GM23338 (cell line): ENCODE results near the gene PLBD1. TPM values are rescaled to one million over a fixed set of nuclear protein-coding genes. Genes with fewer than 3 reads are reported as not detected.
A peak's percentile ranks its signal among the peaks of the same experiment; 100 is the strongest.

Experiments
- ATAC-seq: fragments of 200-7000 bp; cut with Tn5 transposase; 3 replicates; pipeline ENCODE4 v1.9.1; 2020
- DNase-seq: peaks from one replicate; pipeline ENCODE4 v3.0.0-alpha.2; 2015; ENCODE audit warnings: low spot score
- H2AFZ ChIP-seq: fragments of 200-600 bp; sonication (generic); 2 replicates; pipeline ENCODE4 v1.8.0; 2016; ENCODE audit warnings: antibody characterized with exemption, mild to moderate bottlenecking, moderate library complexity
- H3F3A ChIP-seq: fragments of 200-600 bp; sonication (generic); replicated peaks from 2 replicates; pipeline ENCODE4 v1.8.0; 2017; ENCODE audit warnings: antibody characterized with exemption, mixed run types, low read depth
- H3K27ac ChIP-seq: fragments of 200-600 bp; sonication (generic); 2 replicates; pipeline ENCODE4 v1.6.1; 2016; ENCODE audit warnings: low read depth
- H3K27me3 ChIP-seq: fragments of 200-600 bp; sonication (generic); 2 replicates; pipeline ENCODE4 v1.8.0; 2016; ENCODE audit warnings: mild to moderate bottlenecking, mixed run types, moderate library complexity; ENCODE audit not compliant: insufficient read depth
- H3K36me3 ChIP-seq: fragments of 200-600 bp; sonication (generic); 2 replicates; pipeline ENCODE4 v1.8.0; 2016; ENCODE audit warnings: mild to moderate bottlenecking; ENCODE audit not compliant: insufficient read depth
- H3K4me1 ChIP-seq: fragments of 200-600 bp; sonication (generic); 2 replicates; pipeline ENCODE4 v1.8.0; 2016; ENCODE audit warnings: mild to moderate bottlenecking, moderate library complexity; ENCODE audit not compliant: insufficient read depth
- H3K4me2 ChIP-seq: fragments of 200-600 bp; sonication (generic); 2 replicates; pipeline ENCODE4 v1.7.1; 2017; ENCODE audit warnings: mixed run types
- H3K4me3 ChIP-seq: fragments of 200-600 bp; sonication (generic); 2 replicates; pipeline ENCODE4 v1.6.1; 2016; ENCODE audit warnings: mixed run types
- H3K79me2 ChIP-seq: fragments of 200-600 bp; sonication (generic); replicated peaks from 2 replicates; pipeline ENCODE4 v1.8.0; 2017; ENCODE audit warnings: mild to moderate bottlenecking; ENCODE audit not compliant: insufficient read depth
- H3K9me2 ChIP-seq: fragments of 200-600 bp; sonication (generic); 2 replicates; pipeline ENCODE4 v1.8.0; 2017; ENCODE audit not compliant: insufficient read depth
- H4K20me1 ChIP-seq: fragments of 200-600 bp; sonication (generic); replicated peaks from 2 replicates; pipeline ENCODE4 v1.8.0; 2017; ENCODE audit warnings: mild to moderate bottlenecking; ENCODE audit not compliant: insufficient read depth
- H3K27ac Mint-ChIP-seq: 2 replicates; pipeline ENCODE4 v1.8.0; 2020; ENCODE audit warnings: inconsistent platforms, mild to moderate bottlenecking, moderate library complexity, mixed read lengths
- H3K27me3 Mint-ChIP-seq: 3 replicates; pipeline ENCODE4 v1.8.0; 2022; ENCODE audit warnings: low read depth, mild to moderate bottlenecking, moderate library complexity, mixed read lengths, inconsistent platforms; ENCODE audit not compliant: insufficient read depth, poor library complexity
- H3K36me3 Mint-ChIP-seq: 3 replicates; pipeline ENCODE4 v1.8.0; 2021; ENCODE audit warnings: low read depth, mild to moderate bottlenecking, inconsistent platforms, moderate library complexity, mixed read lengths
- H3K4me1 Mint-ChIP-seq: 3 replicates; pipeline ENCODE4 v1.8.0; 2020; ENCODE audit warnings: mild to moderate bottlenecking, inconsistent platforms, mixed read lengths
- H3K4me3 Mint-ChIP-seq: 3 replicates; pipeline ENCODE4 v1.8.0; 2021; ENCODE audit warnings: moderate library complexity, mild to moderate bottlenecking, inconsistent platforms, mixed read lengths
- H3K9me3 Mint-ChIP-seq: 3 replicates; pipeline ENCODE4 v1.8.0; 2020; ENCODE audit warnings: moderate library complexity, mild to moderate bottlenecking, inconsistent platforms, mixed read lengths
- CREB1 ChIP-seq: fragments of 250-450 bp; sonication (Bioruptor Pico); IDR thresholded peaks from 2 replicates; pipeline ENCODE4 v1.5.0; 2020; ENCODE audit warnings: low read depth, mild to moderate bottlenecking, moderate library complexity
- EZH2 ChIP-seq: fragments of 200-600 bp; sonication (generic); IDR thresholded peaks from one replicate; pipeline ENCODE4 v1.8.0; 2017; ENCODE audit warnings: antibody characterized with exemption, mild to moderate bottlenecking, low read depth; ENCODE audit not compliant: unreplicated experiment
- EZH2phosphoT487 ChIP-seq: fragments of 200-600 bp; sonication (generic); IDR thresholded peaks from one replicate; pipeline ENCODE4 v1.8.1; 2018; ENCODE audit warnings: antibody characterized with exemption; ENCODE audit not compliant: unreplicated experiment
- JUNB ChIP-seq: IDR thresholded peaks from one replicate; pipeline ENCODE4 v1.6.1; 2016; ENCODE audit warnings: antibody characterized with exemption; ENCODE audit not compliant: unreplicated experiment
- NANOG ChIP-seq: IDR thresholded peaks from 2 replicates; pipeline ENCODE4 v1.6.1; 2016; ENCODE audit warnings: antibody characterized with exemption, borderline replicate concordance
- POLR2AphosphoS5 ChIP-seq: IDR thresholded peaks from 2 replicates; pipeline ENCODE4 v1.6.1; 2016; ENCODE audit warnings: antibody characterized with exemption, low read depth
- STAT1 ChIP-seq: IDR thresholded peaks from one replicate; pipeline ENCODE4 v1.6.1; 2016; ENCODE audit warnings: antibody characterized with exemption; ENCODE audit not compliant: unreplicated experiment
- ZNF114 ChIP-seq: fragments of 250-450 bp; sonication (Bioruptor Pico); IDR thresholded peaks from 2 replicates; pipeline ENCODE4 v1.5.0; 2020; ENCODE audit warnings: mild to moderate bottlenecking, moderate library complexity
- ZNF331 ChIP-seq: fragments of 250-450 bp; sonication (Bioruptor Pico); IDR thresholded peaks from 2 replicates; pipeline ENCODE4 v1.5.0; 2020; ENCODE audit warnings: low read depth, mild to moderate bottlenecking, moderate library complexity
- polyA plus RNA-seq: library from polyadenylated mRNA; unstranded; fragments of >200 nt; fragmentation: Nextera tagmentation; extraction: Ambion mirVana; gene quantifications from 2 replicates; pipeline ENCODE4 v1.2.1, GENCODE V29; 2016
- total RNA-seq: library from RNA; depleted of rRNA; stranded (reverse); fragments of >200 nt; shearing (Covaris generic); gene quantifications from 2 replicates; pipeline ENCODE4 v1.2.3, GENCODE V29; 2014
- TF ChIP-seq, protein P1 (sequence below): IDR thresholded peaks from 2 replicates; pipeline ENCODE4 v1.6.1; 2016; ENCODE audit warnings: antibody characterized with exemption
- TF ChIP-seq, protein P2 (sequence below): fragments of 250-450 bp; sonication (Bioruptor Pico); IDR thresholded peaks from 2 replicates; pipeline ENCODE4 v1.5.0; 2020; ENCODE audit warnings: mild to moderate bottlenecking, moderate library complexity
- TF ChIP-seq, protein P3 (sequence below), 2 experiments: fragments of 200-600 bp in 1 of 2; sonication (generic) in 1 of 2; conservative IDR thresholded peaks; 2 replicates each; pipeline versions ENCODE4 v1.5.1 to v1.6.1; 2016 to 2017; ENCODE audit warnings: antibody characterized with exemption in 2 of 2, low read depth in 2 of 2, mild to moderate bottlenecking in 2 of 2, moderate library complexity in 1 of 2
- TF ChIP-seq, protein P4 (sequence below): IDR thresholded peaks from one replicate; pipeline ENCODE4 v1.6.1; 2018; ENCODE audit warnings: antibody characterized with exemption; ENCODE audit not compliant: unreplicated experiment

The PLBD1 gene
- total and polyA plus RNA-seq, 2 experiments from 2014 or later, result 10.2 to 16.3 TPM

DNA sequence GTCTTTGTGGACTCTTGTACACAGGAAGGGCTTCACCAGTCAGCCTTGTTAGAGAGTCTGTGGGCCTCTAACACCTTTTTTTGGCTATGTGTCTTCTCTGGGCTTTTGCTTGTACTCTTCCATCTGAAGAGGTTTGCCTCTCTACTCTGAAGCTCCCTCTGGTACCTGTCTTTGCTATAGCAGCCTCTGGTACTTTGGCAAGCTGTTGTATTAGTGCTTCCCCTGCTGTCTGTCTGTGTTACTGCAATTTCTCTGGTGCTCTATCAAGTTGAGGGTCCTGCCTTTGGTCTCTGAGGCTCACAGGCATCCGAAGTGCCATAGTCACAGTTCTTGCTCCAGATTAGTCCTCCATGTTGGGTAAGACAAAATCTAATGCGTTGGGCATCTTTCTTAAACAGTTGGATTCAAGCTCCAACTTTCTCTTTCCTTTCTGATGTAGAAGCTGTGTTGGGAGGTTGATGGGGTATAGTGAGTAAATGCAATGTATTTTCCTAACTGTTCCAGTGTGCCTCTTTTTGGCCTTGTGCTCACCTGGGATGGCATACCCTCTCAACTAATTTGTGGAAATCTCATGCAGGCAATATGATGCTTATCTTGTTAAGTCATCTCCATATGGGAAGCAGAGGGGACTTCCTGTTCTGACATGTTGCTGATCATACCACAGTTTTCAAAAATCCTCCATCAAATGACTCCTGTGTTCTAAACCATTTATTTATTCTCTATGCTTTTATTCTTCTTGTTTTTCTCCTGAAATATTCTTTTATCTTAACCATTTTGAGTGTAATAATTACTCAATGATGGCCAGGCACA is 113.4 kb downstream of the PLBD1 start:
- H3K9me2 ChIP-seq, result no peaks in the 10 kb centered on the region
- Mint-ChIP-seq H3K4me3 (no peak overlapping the region; the same call in 2 of the 3 replicates), H3K27ac (peak overlapping the region; percentile 58), H3K36me3 (peaks cover 42% of the 10 kb centered on the region; the same call in 2 of the 3 replicates), H3K27me3 (no peaks in the 10 kb centered on the region), H3K4me1 (peaks cover 33% of the 10 kb centered on the region), H3K9me3 (no peaks in the 10 kb centered on the region)
- peaks cover 19% of the 10 kb centered on the region; the same call in 1 of the 2 replicates for H3K4me1 ChIP-seq
- no peak overlapping the region for H2AFZ ChIP-seq
- H3K4me3 ChIP-seq, result no peak overlapping the region
- H3K36me3 ChIP-seq, result peaks cover 20% of the 10 kb centered on the region
- no peak overlapping the region for H3K4me2 ChIP-seq
- peak overlapping the region; percentile 61; the same call in 1 of the 2 replicates for H3K27ac ChIP-seq
- H4K20me1 ChIP-seq, result peaks cover 15% of the 10 kb centered on the region; the same call in 1 of the 2 replicates
- DNase-seq, result peak; percentile 92
- peak; percentile 98 for ATAC-seq
- TF ChIP-seq, protein P1, sequence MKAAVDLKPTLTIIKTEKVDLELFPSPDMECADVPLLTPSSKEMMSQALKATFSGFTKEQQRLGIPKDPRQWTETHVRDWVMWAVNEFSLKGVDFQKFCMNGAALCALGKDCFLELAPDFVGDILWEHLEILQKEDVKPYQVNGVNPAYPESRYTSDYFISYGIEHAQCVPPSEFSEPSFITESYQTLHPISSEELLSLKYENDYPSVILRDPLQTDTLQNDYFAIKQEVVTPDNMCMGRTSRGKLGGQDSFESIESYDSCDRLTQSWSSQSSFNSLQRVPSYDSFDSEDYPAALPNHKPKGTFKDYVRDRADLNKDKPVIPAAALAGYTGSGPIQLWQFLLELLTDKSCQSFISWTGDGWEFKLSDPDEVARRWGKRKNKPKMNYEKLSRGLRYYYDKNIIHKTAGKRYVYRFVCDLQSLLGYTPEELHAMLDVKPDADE, result no peak
- TF ChIP-seq POLR2AphosphoS5, result peak; percentile 26; the same call in 1 of the 2 replicates
- no peak for TF ChIP-seq EZH2phosphoT487
- TF ChIP-seq ZNF331 (CRISPR knock-in tag), result no peak
- TF ChIP-seq NANOG, result no peak
- TF ChIP-seq, protein P2, sequence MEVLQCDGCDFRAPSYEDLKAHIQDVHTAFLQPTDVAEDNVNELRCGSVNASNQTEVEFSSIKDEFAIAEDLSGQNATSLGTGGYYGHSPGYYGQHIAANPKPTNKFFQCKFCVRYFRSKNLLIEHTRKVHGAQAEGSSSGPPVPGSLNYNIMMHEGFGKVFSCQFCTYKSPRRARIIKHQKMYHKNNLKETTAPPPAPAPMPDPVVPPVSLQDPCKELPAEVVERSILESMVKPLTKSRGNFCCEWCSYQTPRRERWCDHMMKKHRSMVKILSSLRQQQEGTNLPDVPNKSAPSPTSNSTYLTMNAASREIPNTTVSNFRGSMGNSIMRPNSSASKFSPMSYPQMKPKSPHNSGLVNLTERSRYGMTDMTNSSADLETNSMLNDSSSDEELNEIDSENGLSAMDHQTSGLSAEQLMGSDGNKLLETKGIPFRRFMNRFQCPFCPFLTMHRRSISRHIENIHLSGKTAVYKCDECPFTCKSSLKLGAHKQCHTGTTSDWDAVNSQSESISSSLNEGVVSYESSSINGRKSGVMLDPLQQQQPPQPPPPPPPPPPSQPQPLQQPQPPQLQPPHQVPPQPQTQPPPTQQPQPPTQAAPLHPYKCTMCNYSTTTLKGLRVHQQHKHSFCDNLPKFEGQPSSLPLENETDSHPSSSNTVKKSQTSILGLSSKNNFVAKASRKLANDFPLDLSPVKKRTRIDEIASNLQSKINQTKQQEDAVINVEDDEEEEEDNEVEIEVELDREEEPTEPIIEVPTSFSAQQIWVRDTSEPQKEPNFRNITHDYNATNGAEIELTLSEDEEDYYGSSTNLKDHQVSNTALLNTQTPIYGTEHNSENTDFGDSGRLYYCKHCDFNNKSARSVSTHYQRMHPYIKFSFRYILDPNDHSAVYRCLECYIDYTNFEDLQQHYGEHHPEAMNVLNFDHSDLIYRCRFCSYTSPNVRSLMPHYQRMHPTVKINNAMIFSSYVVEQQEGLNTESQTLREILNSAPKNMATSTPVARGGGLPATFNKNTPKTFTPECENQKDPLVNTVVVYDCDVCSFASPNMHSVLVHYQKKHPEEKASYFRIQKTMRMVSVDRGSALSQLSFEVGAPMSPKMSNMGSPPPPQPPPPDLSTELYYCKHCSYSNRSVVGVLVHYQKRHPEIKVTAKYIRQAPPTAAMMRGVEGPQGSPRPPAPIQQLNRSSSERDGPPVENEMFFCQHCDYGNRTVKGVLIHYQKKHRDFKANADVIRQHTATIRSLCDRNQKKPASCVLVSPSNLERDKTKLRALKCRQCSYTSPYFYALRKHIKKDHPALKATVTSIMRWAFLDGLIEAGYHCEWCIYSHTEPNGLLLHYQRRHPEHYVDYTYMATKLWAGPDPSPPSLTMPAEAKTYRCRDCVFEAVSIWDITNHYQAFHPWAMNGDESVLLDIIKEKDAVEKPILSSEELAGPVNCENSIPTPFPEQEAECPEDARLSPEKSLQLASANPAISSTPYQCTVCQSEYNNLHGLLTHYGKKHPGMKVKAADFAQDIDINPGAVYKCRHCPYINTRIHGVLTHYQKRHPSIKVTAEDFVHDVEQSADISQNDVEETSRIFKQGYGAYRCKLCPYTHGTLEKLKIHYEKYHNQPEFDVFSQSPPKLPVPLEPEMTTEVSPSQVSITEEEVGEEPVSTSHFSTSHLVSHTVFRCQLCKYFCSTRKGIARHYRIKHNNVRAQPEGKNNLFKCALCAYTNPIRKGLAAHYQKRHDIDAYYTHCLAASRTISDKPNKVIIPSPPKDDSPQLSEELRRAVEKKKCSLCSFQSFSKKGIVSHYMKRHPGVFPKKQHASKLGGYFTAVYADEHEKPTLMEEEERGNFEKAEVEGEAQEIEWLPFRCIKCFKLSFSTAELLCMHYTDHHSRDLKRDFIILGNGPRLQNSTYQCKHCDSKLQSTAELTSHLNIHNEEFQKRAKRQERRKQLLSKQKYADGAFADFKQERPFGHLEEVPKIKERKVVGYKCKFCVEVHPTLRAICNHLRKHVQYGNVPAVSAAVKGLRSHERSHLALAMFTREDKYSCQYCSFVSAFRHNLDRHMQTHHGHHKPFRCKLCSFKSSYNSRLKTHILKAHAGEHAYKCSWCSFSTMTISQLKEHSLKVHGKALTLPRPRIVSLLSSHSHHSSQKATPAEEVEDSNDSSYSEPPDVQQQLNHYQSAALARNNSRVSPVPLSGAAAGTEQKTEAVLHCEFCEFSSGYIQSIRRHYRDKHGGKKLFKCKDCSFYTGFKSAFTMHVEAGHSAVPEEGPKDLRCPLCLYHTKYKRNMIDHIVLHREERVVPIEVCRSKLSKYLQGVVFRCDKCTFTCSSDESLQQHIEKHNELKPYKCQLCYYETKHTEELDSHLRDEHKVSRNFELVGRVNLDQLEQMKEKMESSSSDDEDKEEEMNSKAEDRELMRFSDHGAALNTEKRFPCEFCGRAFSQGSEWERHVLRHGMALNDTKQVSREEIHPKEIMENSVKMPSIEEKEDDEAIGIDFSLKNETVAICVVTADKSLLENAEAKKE (CRISPR knock-in tag), result 0 out of 2 replicates have a peak, but pooled peaks have one; percentile 58
- TF ChIP-seq CREB1 (CRISPR knock-in tag), result no peak
- TF ChIP-seq ZNF114 (CRISPR knock-in tag), result no peak
- TF ChIP-seq JUNB, result no peak
- no peak for TF ChIP-seq EZH2
- TF ChIP-seq, protein P3, sequence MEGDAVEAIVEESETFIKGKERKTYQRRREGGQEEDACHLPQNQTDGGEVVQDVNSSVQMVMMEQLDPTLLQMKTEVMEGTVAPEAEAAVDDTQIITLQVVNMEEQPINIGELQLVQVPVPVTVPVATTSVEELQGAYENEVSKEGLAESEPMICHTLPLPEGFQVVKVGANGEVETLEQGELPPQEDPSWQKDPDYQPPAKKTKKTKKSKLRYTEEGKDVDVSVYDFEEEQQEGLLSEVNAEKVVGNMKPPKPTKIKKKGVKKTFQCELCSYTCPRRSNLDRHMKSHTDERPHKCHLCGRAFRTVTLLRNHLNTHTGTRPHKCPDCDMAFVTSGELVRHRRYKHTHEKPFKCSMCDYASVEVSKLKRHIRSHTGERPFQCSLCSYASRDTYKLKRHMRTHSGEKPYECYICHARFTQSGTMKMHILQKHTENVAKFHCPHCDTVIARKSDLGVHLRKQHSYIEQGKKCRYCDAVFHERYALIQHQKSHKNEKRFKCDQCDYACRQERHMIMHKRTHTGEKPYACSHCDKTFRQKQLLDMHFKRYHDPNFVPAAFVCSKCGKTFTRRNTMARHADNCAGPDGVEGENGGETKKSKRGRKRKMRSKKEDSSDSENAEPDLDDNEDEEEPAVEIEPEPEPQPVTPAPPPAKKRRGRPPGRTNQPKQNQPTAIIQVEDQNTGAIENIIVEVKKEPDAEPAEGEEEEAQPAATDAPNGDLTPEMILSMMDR (conservative IDR thresholded peaks at IDR 0.05; ENCODE audit: low read depth in 2 of 2), result peak; percentile 88 to 100
- no peak for TF ChIP-seq STAT1
- TF ChIP-seq, protein P4, sequence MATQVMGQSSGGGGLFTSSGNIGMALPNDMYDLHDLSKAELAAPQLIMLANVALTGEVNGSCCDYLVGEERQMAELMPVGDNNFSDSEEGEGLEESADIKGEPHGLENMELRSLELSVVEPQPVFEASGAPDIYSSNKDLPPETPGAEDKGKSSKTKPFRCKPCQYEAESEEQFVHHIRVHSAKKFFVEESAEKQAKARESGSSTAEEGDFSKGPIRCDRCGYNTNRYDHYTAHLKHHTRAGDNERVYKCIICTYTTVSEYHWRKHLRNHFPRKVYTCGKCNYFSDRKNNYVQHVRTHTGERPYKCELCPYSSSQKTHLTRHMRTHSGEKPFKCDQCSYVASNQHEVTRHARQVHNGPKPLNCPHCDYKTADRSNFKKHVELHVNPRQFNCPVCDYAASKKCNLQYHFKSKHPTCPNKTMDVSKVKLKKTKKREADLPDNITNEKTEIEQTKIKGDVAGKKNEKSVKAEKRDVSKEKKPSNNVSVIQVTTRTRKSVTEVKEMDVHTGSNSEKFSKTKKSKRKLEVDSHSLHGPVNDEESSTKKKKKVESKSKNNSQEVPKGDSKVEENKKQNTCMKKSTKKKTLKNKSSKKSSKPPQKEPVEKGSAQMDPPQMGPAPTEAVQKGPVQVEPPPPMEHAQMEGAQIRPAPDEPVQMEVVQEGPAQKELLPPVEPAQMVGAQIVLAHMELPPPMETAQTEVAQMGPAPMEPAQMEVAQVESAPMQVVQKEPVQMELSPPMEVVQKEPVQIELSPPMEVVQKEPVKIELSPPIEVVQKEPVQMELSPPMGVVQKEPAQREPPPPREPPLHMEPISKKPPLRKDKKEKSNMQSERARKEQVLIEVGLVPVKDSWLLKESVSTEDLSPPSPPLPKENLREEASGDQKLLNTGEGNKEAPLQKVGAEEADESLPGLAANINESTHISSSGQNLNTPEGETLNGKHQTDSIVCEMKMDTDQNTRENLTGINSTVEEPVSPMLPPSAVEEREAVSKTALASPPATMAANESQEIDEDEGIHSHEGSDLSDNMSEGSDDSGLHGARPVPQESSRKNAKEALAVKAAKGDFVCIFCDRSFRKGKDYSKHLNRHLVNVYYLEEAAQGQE, result no peak
- H3K79me2 ChIP-seq, result peaks cover 63% of the 10 kb centered on the region
- H3K27me3 ChIP-seq, result no peaks in the 10 kb centered on the region
- H3F3A ChIP-seq, result no peaks in the 10 kb centered on the region
